GM18511 (cell line): ENCODE results near the gene TMEM108.
A peak's percentile ranks its signal among the peaks of the same experiment; 100 is the strongest.

Experiments used
- ATAC-seq: cut with Tn5 transposase; IDR thresholded peaks from one replicate; pipeline ENCODE4 v1.9.1; 2021; ENCODE audit warnings: mild to moderate bottlenecking, moderate library complexity; ENCODE audit not compliant: unreplicated experiment

The TMEM108 gene

GRCh38 chr3:133377396-133377795 is 339.2 kb downstream of the TMEM108 start:
- no peak for ATAC-seq

- ATAC-seq: no peak
Measured at GRCh38 chr3:133379926-133380325, 341.7 kb downstream of the TMEM108 start.

- no peak for ATAC-seq
Measured at GRCh38 chr3:133380481-133381225, 342.5 kb downstream of the TMEM108 start.

GRCh38 chr3:133381346-133382109 is 343.3 kb downstream of the TMEM108 start:
- no peak for ATAC-seq

- no peak for ATAC-seq
Measured at GRCh38 chr3:133383175-133383574, 345.0 kb downstream of the TMEM108 start.

- ATAC-seq: no peak
Measured at GRCh38 chr3:133383741-133384140, 345.6 kb downstream of the TMEM108 start.

- ATAC-seq: peak; percentile 72
Measured at GRCh38 chr3:133384331-133385027, 346.3 kb downstream of the TMEM108 start.

GRCh38 chr3:133386876-133387275 is 348.7 kb downstream of the TMEM108 start:
- no peak for ATAC-seq

GRCh38 chr3:133387341-133387740 is 349.1 kb downstream of the TMEM108 start:
- no peak for ATAC-seq

- no peak for ATAC-seq
Measured at GRCh38 chr3:133388696-133389395, 350.7 kb downstream of the TMEM108 start.

GRCh38 chr3:133390715-133391114 is 352.5 kb downstream of the TMEM108 start:
- no peak for ATAC-seq

- ATAC-seq: no peak
Measured at GRCh38 chr3:133393204-133393603, 355.0 kb downstream of the TMEM108 start.

GRCh38 chr3:133393691-133394474 is 355.7 kb downstream of the TMEM108 start:
- no peak for ATAC-seq

GRCh38 chr3:133394561-133395311 is 356.5 kb downstream of the TMEM108 start:
- no peak for ATAC-seq

GRCh38 chr3:133396906-133397305 is 358.7 kb downstream of the TMEM108 start:
- ATAC-seq: no peak

GRCh38 chr3:133400006-133400515 is 361.9 kb downstream of the TMEM108 start, which contains the start of gene BFSP2:
TSS of gene BFSP2 (plus strand) at chr3:133400056. CDS start at chr3:133400084, 28 bp downstream.
- no peak for ATAC-seq

GRCh38 chr3:133401374-133402135 is 363.4 kb downstream of the TMEM108 start:
- no peak for ATAC-seq

- ATAC-seq: no peak
Measured at GRCh38 chr3:133404920-133405319, 366.7 kb downstream of the TMEM108 start.
